RWPE2 (cell line): ENCODE data around the gene SLC25A21.

Source experiments
- ATAC-seq: fragments of 200-7000 bp; cut with Tn5 transposase; 3 replicates; pipeline ENCODE4 v1.9.1; 2021; ENCODE audit warnings: low read depth
- DNase-seq: peaks from one replicate; pipeline ENCODE4 v3.0.0-alpha.2; 2020; ENCODE audit warnings: low spot score
- H3K27ac ChIP-seq: fragments of 450-650 bp; 2 replicates; pipeline ENCODE4 v1.5.1; 2017; ENCODE audit warnings: mild to moderate bottlenecking; ENCODE audit not compliant: poor library complexity, severe bottlenecking
- H3K27me3 ChIP-seq: fragments of 250-450 bp; sonication (Bioruptor Pico); 2 replicates; pipeline ENCODE4 v1.5.1; 2021; ENCODE audit warnings: mild to moderate bottlenecking, moderate library complexity; ENCODE audit not compliant: insufficient read depth, poor library complexity, severe bottlenecking
- H3K36me3 ChIP-seq: fragments of 250-450 bp; sonication (Bioruptor Pico); 2 replicates; pipeline ENCODE4 v1.5.1; 2020; ENCODE audit warnings: low read depth, mild to moderate bottlenecking, moderate library complexity
- H3K4me1 ChIP-seq: fragments of 250-450 bp; sonication (Bioruptor Pico); 2 replicates; pipeline ENCODE4 v1.5.1; 2021; ENCODE audit warnings: mild to moderate bottlenecking, moderate library complexity; ENCODE audit not compliant: insufficient read depth, poor library complexity, severe bottlenecking
- H3K4me3 ChIP-seq: fragments of 250-450 bp; sonication (Bioruptor Pico); 2 replicates; pipeline ENCODE4 v1.5.1; 2021; ENCODE audit warnings: mild to moderate bottlenecking, moderate library complexity; ENCODE audit not compliant: severe bottlenecking
- H3K9me3 ChIP-seq: fragments of 250-450 bp; sonication (Bioruptor Pico); 2 replicates; pipeline ENCODE4 v1.5.1; 2021; ENCODE audit warnings: mild to moderate bottlenecking, moderate library complexity; ENCODE audit not compliant: severe bottlenecking
- CTCF ChIP-seq: fragments of 450-650 bp; IDR thresholded peaks from one replicate; pipeline ENCODE4 v1.5.1; 2017; ENCODE audit warnings: mild to moderate bottlenecking, moderate library complexity; ENCODE audit not compliant: poor library complexity, severe bottlenecking

Gene SLC25A21

GRCh38 chr14:36781897-36782296 is 390.5 kb downstream of the SLC25A21 start:
- Histone ChIP-seq H3K9me3 (peaks cover 2% of the 10 kb centered on the region), H3K27me3 (no peaks in the 10 kb centered on the region), H3K27ac (no peak overlapping the region), H3K4me1 (no peaks in the 10 kb centered on the region), H3K36me3 (no peaks in the 10 kb centered on the region), H3K4me3 (no peak overlapping the region)
- TF ChIP-seq CTCF: no peak
- ATAC-seq (no peak), DNase-seq (no peak)

GRCh38 chr14:36773558-36773957 is 398.8 kb downstream of the SLC25A21 start:
- Histone ChIP-seq H3K27ac (no peak overlapping the region), H3K4me1 (peaks cover 5% of the 10 kb centered on the region), H3K9me3 (no peaks in the 10 kb centered on the region), H3K27me3 (no peaks in the 10 kb centered on the region), H3K4me3 (no peak overlapping the region), H3K36me3 (no peaks in the 10 kb centered on the region)
- DNase-seq (no peak), ATAC-seq (peak; percentile 88)
- no peak for TF ChIP-seq CTCF

GRCh38 chr14:36773136-36773540 is 399.3 kb downstream of the SLC25A21 start:
- Histone ChIP-seq H3K4me3 (no peak overlapping the region), H3K9me3 (no peaks in the 10 kb centered on the region), H3K27me3 (no peaks in the 10 kb centered on the region), H3K4me1 (peaks cover 5% of the 10 kb centered on the region), H3K27ac (no peak overlapping the region), H3K36me3 (no peaks in the 10 kb centered on the region)
- DNase-seq: no peak
- peak; percentile 66 for TF ChIP-seq CTCF
- ATAC-seq: peak; percentile 88

- ATAC-seq (no peak), DNase-seq (no peak)
- Histone ChIP-seq H3K4me1 (peaks cover 17% of the 10 kb centered on the region), H3K27ac (no peak overlapping the region), H3K36me3 (no peaks in the 10 kb centered on the region), H3K4me3 (no peak overlapping the region), H3K27me3 (no peaks in the 10 kb centered on the region), H3K9me3 (no peaks in the 10 kb centered on the region)
- no peak for TF ChIP-seq CTCF
Observed at GRCh38 chr14:36771028-36771640, 401.3 kb downstream of the SLC25A21 start.

- DNase-seq (no peak), ATAC-seq (no peak)
- no peaks in the 10 kb centered on the region for H3K27me3 ChIP-seq
- H3K27ac ChIP-seq: peak overlapping the region; percentile 35
- no peak for TF ChIP-seq CTCF
- H3K4me3 ChIP-seq: no peak overlapping the region
- peaks cover 17% of the 10 kb centered on the region for H3K4me1 ChIP-seq
- no peaks in the 10 kb centered on the region for H3K9me3 ChIP-seq
- H3K36me3 ChIP-seq: no peaks in the 10 kb centered on the region
Observed at GRCh38 chr14:36768638-36769337, 403.6 kb downstream of the SLC25A21 start.
